ENCODE results near the gene KLRB1.

KLRB1 gene

GRCh38 chr12:9607716-9608115, at the start of gene KLRB1:
Gene KLRB1 (minus strand): TSS chr12:9607916. CDS start chr12:9607839, 77 bp downstream.
- no peak within 1 kb of the TSS for H3K4me3 ChIP-seq (ENCODE audit: low read depth, low read length)
- no peak for DNase-seq (ENCODE audit: low read depth, low spot score)
- ChIA-PET CTCF (interaction anchor here (0.9 kb wide), 1 partner anchor 558 kb away, joined by 3 read pairs; no protein-coding TSS in a partner anchor), POLR2A (no interaction called here)
- TF ChIP-seq CTCF (IDR thresholded peaks at IDR 0.05; ENCODE audit: insufficient read depth, low read length, missing control alignments), result no peak

GRCh38 chr12:9651265-9651729, 43.6 kb upstream of the KLRB1 start:
- DNase-seq (ENCODE audit: low read depth, low spot score), result peak; percentile 46
- ChIA-PET POLR2A (no interaction called here), CTCF (no interaction called here)
- no peak overlapping the region for H3K4me3 ChIP-seq (ENCODE audit: low read depth, low read length)
- no peak for TF ChIP-seq CTCF (IDR thresholded peaks at IDR 0.05; ENCODE audit: insufficient read depth, low read length, missing control alignments)

GRCh38 chr12:9650151-9650576, 42.4 kb upstream of the KLRB1 start:
- no peak for TF ChIP-seq CTCF (IDR thresholded peaks at IDR 0.05; ENCODE audit: insufficient read depth, low read length, missing control alignments)
- ChIA-PET CTCF (interaction anchor here (0.6 to 1.2 kb wide), 2 partner anchors 58 to 101 kb away, joined by 3 read pairs; no protein-coding TSS in a partner anchor), POLR2A (no interaction called here)
- DNase-seq (ENCODE audit: low read depth, low spot score), result no peak
- peak overlapping the region; percentile 29 for H3K4me3 ChIP-seq (ENCODE audit: low read depth, low read length)

GRCh38 chr12:9649532-9649940, 41.8 kb upstream of the KLRB1 start:
- peak overlapping the region; percentile 74 for H3K4me3 ChIP-seq (ENCODE audit: low read depth, low read length)
- ChIA-PET POLR2A (no interaction called here), CTCF (interaction anchor here (1.2 kb wide), 1 partner anchor 58 kb away, joined by 3 read pairs; no protein-coding TSS in a partner anchor)
- no peak for TF ChIP-seq CTCF (IDR thresholded peaks at IDR 0.05; ENCODE audit: insufficient read depth, low read length, missing control alignments)
- no peak for DNase-seq (ENCODE audit: low read depth, low spot score)

- CTCF ChIA-PET, result interaction anchor here (1.4 to 2.6 kb wide), 3 partner anchors 14 to 94 kb away, joined by 4 to 19 read pairs (median 4); no protein-coding TSS in a partner anchor
- DNase-seq (ENCODE audit: low read depth, low spot score), result no peak
- TF ChIP-seq CTCF (IDR thresholded peaks at IDR 0.05; ENCODE audit: insufficient read depth, low read length, missing control alignments), result no peak
- H3K4me3 ChIP-seq (ENCODE audit: low read depth, low read length), result peak overlapping the region; percentile 74
- POLR2A ChIA-PET, result no interaction called here
These were observed 41.2 kb upstream of the KLRB1 start for GRCh38 chr12:9648701-9649531.

All from AG04449 (cell line).